HCT116 (cell line): ENCODE results near the gene C5orf63. TPM values are rescaled to one million over a fixed set of nuclear protein-coding genes. Genes with fewer than 3 reads are reported as not detected.

Source experiments
- ATAC-seq: fragments of 200-7000 bp; cut with Tn5 transposase; 2 replicates; pipeline ENCODE4 v1.9.1; 2020; ENCODE audit warnings: mild to moderate bottlenecking, moderate library complexity
- BruUV-seq: library from RNA; stranded (reverse); fragments of 400-500 nt; replicated peaks from 2 replicates; lab custom pipeline; 2021; lab: Mats Ljungman, UMichigan
- CTCF ChIA-PET: fragments of 300-600 bp; sonication (Branson Sonifier 250); formaldehyde crosslinking; loops from one replicate; lab custom pipeline; 2021; ENCODE audit warnings: antibody characterized with exemption; lab: Charles Lee
- POLR2A ChIA-PET: fragments of 300-600, 350-600 bp; sonication (Branson Sonifier 250); formaldehyde crosslinking; loops from one replicate; lab custom pipeline; 2021; ENCODE audit warnings: antibody characterized with exemption; lab: Charles Lee
- RAD21 ChIA-PET, 2 experiments: fragments of 300-600 bp; sonication (Branson Sonifier 250); formaldehyde crosslinking; loops; one replicate each; lab custom pipeline; 2023; ENCODE audit warnings: low total read pairs in 2 of 2; ENCODE audit not compliant: uncharacterized antibody in 2 of 2, unreplicated experiment in 2 of 2, low non-redundant PET in 1 of 2; lab: Charles Lee
- DNase-seq: peaks from one replicate; pipeline ENCODE4 v3.0.0-alpha.2; 2010; ENCODE audit warnings: low read depth, low spot score
- H2AFZ ChIP-seq: fragments of 200-600 bp; shearing (Covaris generic), sonication (generic); 2 replicates; pipeline ENCODE4 v1.6.1; 2017; ENCODE audit warnings: low read depth, mixed run types, mixed read lengths, antibody characterized with exemption, low read length; ENCODE audit not compliant: poor library complexity, severe bottlenecking
- H3K27ac ChIP-seq: 2 replicates; pipeline ENCODE4 v1.5.1; 2012; ENCODE audit warnings: low read depth, low read length
- H3K27me3 ChIP-seq: fragments of 200-600 bp; sonication (generic); 2 replicates; pipeline ENCODE4 v1.6.1; 2016; ENCODE audit warnings: mixed run types, low read length, mixed read lengths; ENCODE audit not compliant: insufficient read depth
- H3K36me3 ChIP-seq, 2 experiments: fragments of 200-500 bp in 1 of 2; fragments of 200-600 bp in 1 of 2; sonication (Bioruptor generic) in 1 of 2; sonication (generic) in 1 of 2; 2 replicates each; pipeline versions ENCODE4 v1.5.1 to v1.6.1; 2014 to 2016; ENCODE audit warnings: low read length in 2 of 2, inconsistent platforms in 1 of 2, mixed read lengths in 1 of 2, mixed run types in 1 of 2; ENCODE audit not compliant: insufficient read depth in 2 of 2, control insufficient read depth in 1 of 2
- H3K4me1 ChIP-seq, 2 experiments: fragments of 200-600 bp in 1 of 2; sonication (generic) in 1 of 2; 2 replicates each; pipeline versions ENCODE4 v1.5.1 to v1.6.1; 2012 to 2017; ENCODE audit warnings: low read length in 2 of 2, inconsistent platforms in 1 of 2, mild to moderate bottlenecking in 1 of 2, mixed read lengths in 1 of 2, mixed run types in 1 of 2, moderate library complexity in 1 of 2; ENCODE audit not compliant: insufficient read depth in 2 of 2, control insufficient read depth in 1 of 2
- H3K4me2 ChIP-seq: fragments of 200-600 bp; sonication (generic); 2 replicates; pipeline ENCODE4 v1.6.1; 2017; ENCODE audit warnings: mixed run types, low read length, mixed read lengths
- H3K4me3 ChIP-seq, 2 experiments: fragments of 200-600 bp in 1 of 2; sonication (generic) in 1 of 2; replicated peaks in 1 of 2; 2 replicates each; pipeline ENCODE4 v1.5.1; 2011 to 2016; ENCODE audit warnings: low read length in 2 of 2, control low read depth in 1 of 2, low read depth in 1 of 2, mild to moderate bottlenecking in 1 of 2, mixed read lengths in 1 of 2, mixed run types in 1 of 2
- H3K79me2 ChIP-seq: fragments of 200-600 bp; sonication (generic); 2 replicates; pipeline ENCODE4 v1.6.1; 2017; ENCODE audit warnings: mild to moderate bottlenecking, mixed run types, low read length, moderate library complexity, mixed read lengths; ENCODE audit not compliant: insufficient read depth
- H3K9ac ChIP-seq: fragments of 200-600 bp; sonication (generic); 2 replicates; pipeline ENCODE4 v1.6.1; 2016; ENCODE audit warnings: low read length, mixed read lengths
- H3K9me2 ChIP-seq: fragments of 200-600 bp; sonication (generic), shearing (Covaris generic); 2 replicates; pipeline ENCODE4 v1.6.1; 2017; ENCODE audit warnings: mixed run types, mild to moderate bottlenecking, moderate library complexity; ENCODE audit not compliant: insufficient read depth
- H3K9me3 ChIP-seq, 2 experiments: fragments of 200-500 bp in 1 of 2; fragments of 200-600 bp in 1 of 2; sonication (Bioruptor generic) in 1 of 2; sonication (generic) in 1 of 2; 2 replicates each; pipeline ENCODE4 v1.6.1; 2014 to 2017; ENCODE audit warnings: low read length in 2 of 2, mixed read lengths in 2 of 2, inconsistent platforms in 1 of 2, low read depth in 1 of 2, mild to moderate bottlenecking in 1 of 2, mixed run types in 1 of 2, moderate library complexity in 1 of 2; ENCODE audit not compliant: control insufficient read depth in 1 of 2, insufficient read depth in 1 of 2
- H4K20me1 ChIP-seq: fragments of 200-600 bp; sonication (generic), shearing (Covaris generic); 2 replicates; pipeline ENCODE4 v1.6.1; 2017; ENCODE audit warnings: mixed run types, mild to moderate bottlenecking, moderate library complexity; ENCODE audit not compliant: insufficient read depth
- ATF3 ChIP-seq: IDR thresholded peaks from 2 replicates; pipeline ENCODE4 v1.6.1; 2012
- CTCF ChIP-seq, 3 experiments: fragments of 200-600 bp in 1 of 3; sonication (generic) in 1 of 3; IDR thresholded peaks in 2 of 3; conservative IDR thresholded peaks in 1 of 3; 2 replicates each; pipeline ENCODE4 v1.5.1; 2012 to 2017; ENCODE audit warnings: low read depth in 2 of 3, low read length in 2 of 3, antibody characterized with exemption in 1 of 3, borderline replicate concordance in 1 of 3, control low read depth in 1 of 3, mild to moderate bottlenecking in 1 of 3, mixed read lengths in 1 of 3, mixed run types in 1 of 3, moderate library complexity in 1 of 3; ENCODE audit not compliant: insufficient read depth in 1 of 3
- ELF1 ChIP-seq: IDR thresholded peaks from 2 replicates; pipeline ENCODE4 v1.6.1; 2012; ENCODE audit warnings: low read depth, borderline replicate concordance
- EZH2phosphoT487 ChIP-seq: fragments of 200-600 bp; IDR thresholded peaks from 2 replicates; pipeline ENCODE4 v1.6.1; 2018; ENCODE audit warnings: antibody characterized with exemption, borderline replicate concordance
- FOSL1 ChIP-seq: IDR thresholded peaks from 2 replicates; pipeline ENCODE4 v1.6.1; 2012; ENCODE audit warnings: low read depth
- POLR2A ChIP-seq: IDR thresholded peaks from 2 replicates; pipeline ENCODE4 v1.7.0; 2011; ENCODE audit warnings: borderline replicate concordance; ENCODE audit not compliant: insufficient read depth, insufficient read length; ENCODE audit errors: extremely low read depth
- RAD21 ChIP-seq: IDR thresholded peaks from 2 replicates; pipeline ENCODE4 v1.6.1; 2012; ENCODE audit warnings: low read depth, mild to moderate bottlenecking
- SIN3A ChIP-seq: IDR thresholded peaks from 2 replicates; pipeline ENCODE4 v1.6.1; 2012; ENCODE audit warnings: low read depth
- ZBTB33 ChIP-seq: IDR thresholded peaks from 2 replicates; pipeline ENCODE4 v1.6.1; 2011; ENCODE audit warnings: mild to moderate bottlenecking, low read length, moderate library complexity; ENCODE audit not compliant: insufficient replicate concordance; ENCODE audit errors: extremely low read depth
- ZFX ChIP-seq: fragments of 450-650 bp; IDR thresholded peaks from 2 replicates; pipeline ENCODE4 v1.6.1; 2017
- ZNF274 ChIP-seq: fragments of 200-500 bp; sonication (Bioruptor generic); IDR thresholded peaks from 2 replicates; pipeline ENCODE4 v1.6.1; 2014; ENCODE audit warnings: mild to moderate bottlenecking, low read depth, low read length, inconsistent platforms
- intact Hi-C: fragments of 100-400 bp; cut with micrococcal nuclease; formaldehyde crosslinking; loops from 2 replicates; pipeline ENCODE4 v1.10.0; 2022
- total RNA-seq: library from RNA; stranded (reverse); gene quantifications from one replicate; pipeline ENCODE4 v1.2.1, GENCODE V29; 2021; ENCODE audit not compliant: unreplicated experiment

The C5orf63 gene
- total RNA-seq, 1 experiment from 2014 or later: 4.4 TPM

- TF ChIP-seq CTCF (IDR thresholded peaks at IDR 0.05 in 2 of 3, conservative IDR thresholded peaks at IDR 0.05 in 1 of 3; ENCODE audit: borderline replicate concordance in 1 of 3, insufficient read depth in 1 of 3, low read depth in 2 of 3, low read length in 2 of 3) (no peak), ZFX (no peak)
Observed at GRCh38 chr5:127053049-127053448, 20.3 kb downstream of the C5orf63 start (continued).

- DNase-seq (no peak), ATAC-seq (no peak)
- BruUV-seq: no TSS peak
- Histone ChIP-seq H3K4me2 (no peak overlapping the region), H3K4me3 (no peak overlapping the region), H3K4me1 (no peaks in the 10 kb centered on the region), H3K9ac (no peak overlapping the region), H3K27me3 (no peaks in the 10 kb centered on the region), H3K27ac (no peak overlapping the region), H3K79me2 (no peaks in the 10 kb centered on the region), H3K9me2 (no peaks in the 10 kb centered on the region), H2AFZ (no peak overlapping the region), H3K36me3 (no peaks in the 10 kb centered on the region), H4K20me1 (no peaks in the 10 kb centered on the region), H3K9me3 (no peaks in the 10 kb centered on the region)
- RAD21 ChIA-PET: no interaction called here
- POLR2A ChIA-PET: no interaction called here
- intact Hi-C loops: no loop called here
- CTCF ChIA-PET: no interaction called here
- TF ChIP-seq EZH2phosphoT487: no peak
- no peak for TF ChIP-seq ZNF274
- TF ChIP-seq SIN3A: no peak
- TF ChIP-seq ATF3: no peak
- TF ChIP-seq ELF1: no peak
- TF ChIP-seq ZBTB33: no peak
- no peak for TF ChIP-seq FOSL1
- no peak for TF ChIP-seq RAD21
- no peak for TF ChIP-seq POLR2A
- TF ChIP-seq CTCF (IDR thresholded peaks at IDR 0.05 in 2 of 3, conservative IDR thresholded peaks at IDR 0.05 in 1 of 3; ENCODE audit: borderline replicate concordance in 1 of 3, insufficient read depth in 1 of 3, low read depth in 2 of 3, low read length in 2 of 3): no peak
Observed at GRCh38 chr5:127051591-127051990, 21.7 kb downstream of the C5orf63 start.
